ENCODE measurements around the gene MAP1B.

MAP1B gene

GRCh38 chr5:72107131-72107900, at the start of gene MAP1B:
Gene MAP1B, plus strand, starts transcription at chr5:72107475. Its CDS starts 57 bp downstream, at chr5:72107532.
- H3K4me1 ChIP-seq (ENCODE audit: control insufficient read depth in 5 of 5, insufficient read depth in 5 of 5, low read length in 5 of 5): peaks cover 2 to 42% (median 39%) of the 10 kb centered on the region in 5 donors
- peak within 1 kb of the TSS; percentile 80 to 92 (median 82) for H3K4me3 ChIP-seq (ENCODE audit: low read depth in 1 of 5, low read length in 5 of 5)
- H3K9ac ChIP-seq (ENCODE audit: low read length in 5 of 5): peak within 1 kb of the TSS; percentile 13 to 82 (median 59)
- H3K36me3 ChIP-seq (ENCODE audit: control insufficient read depth in 5 of 5, insufficient read depth in 5 of 5, low read length in 5 of 5): no peaks in the 10 kb centered on the region
- H3K27me3 ChIP-seq (ENCODE audit: control insufficient read depth in 5 of 5, insufficient read depth in 4 of 5, low read length in 5 of 5): peaks cover 0 to 4% (median 0%) of the 10 kb centered on the region in 5 donors
- H3K9me3 ChIP-seq (ENCODE audit: control insufficient read depth in 5 of 5, low read length in 5 of 5): peaks cover 0 to 3% (median 0%) of the 10 kb centered on the region in 5 donors
- H3K27ac ChIP-seq (ENCODE audit: low read depth, low read length): peak within 1 kb of the TSS; percentile 43

GRCh38 chr5:72057816-72058215, 49.5 kb upstream of the MAP1B start:
- Histone ChIP-seq H3K27ac (ENCODE audit: low read depth, low read length) (no peak overlapping the region), H3K4me3 (ENCODE audit: low read depth in 1 of 5, low read length in 5 of 5) (no peak overlapping the region), H3K4me1 (ENCODE audit: control insufficient read depth in 5 of 5, insufficient read depth in 5 of 5, low read length in 5 of 5) (no peaks in the 10 kb centered on the region), H3K9ac (ENCODE audit: low read length in 5 of 5) (no peak overlapping the region), H3K9me3 (ENCODE audit: control insufficient read depth in 5 of 5, low read length in 5 of 5) (no peaks in the 10 kb centered on the region), H3K36me3 (ENCODE audit: control insufficient read depth in 5 of 5, insufficient read depth in 5 of 5, low read length in 5 of 5) (no peaks in the 10 kb centered on the region), H3K27me3 (ENCODE audit: control insufficient read depth in 5 of 5, insufficient read depth in 4 of 5, low read length in 5 of 5) (peaks cover 0 to 5% (median 4%) of the 10 kb centered on the region in 5 donors)

- H3K4me3 ChIP-seq (ENCODE audit: low read depth in 1 of 5, low read length in 5 of 5): no peak overlapping the region
- H3K27ac ChIP-seq (ENCODE audit: low read depth, low read length): no peak overlapping the region
- H3K36me3 ChIP-seq (ENCODE audit: control insufficient read depth in 5 of 5, insufficient read depth in 5 of 5, low read length in 5 of 5): no peaks in the 10 kb centered on the region
- H3K9ac ChIP-seq (ENCODE audit: low read length in 5 of 5): no peak overlapping the region
- no peaks in the 10 kb centered on the region for H3K9me3 ChIP-seq (ENCODE audit: control insufficient read depth in 5 of 5, low read length in 5 of 5)
- peaks cover 0 to 4% (median 0%) of the 10 kb centered on the region in 5 donors for H3K27me3 ChIP-seq (ENCODE audit: control insufficient read depth in 5 of 5, insufficient read depth in 4 of 5, low read length in 5 of 5)
- no peaks in the 10 kb centered on the region for H3K4me1 ChIP-seq (ENCODE audit: control insufficient read depth in 5 of 5, insufficient read depth in 5 of 5, low read length in 5 of 5)
Observed at GRCh38 chr5:72063219-72063819, 44.0 kb upstream of the MAP1B start.

- no peak overlapping the region for H3K27ac ChIP-seq (ENCODE audit: low read depth, low read length)
- no peak overlapping the region for H3K9ac ChIP-seq (ENCODE audit: low read length in 5 of 5)
- H3K4me3 ChIP-seq (ENCODE audit: low read depth in 1 of 5, low read length in 5 of 5): no peak overlapping the region
- H3K27me3 ChIP-seq (ENCODE audit: control insufficient read depth in 5 of 5, insufficient read depth in 4 of 5, low read length in 5 of 5): peaks cover 0 to 4% (median 0%) of the 10 kb centered on the region in 5 donors
- H3K36me3 ChIP-seq (ENCODE audit: control insufficient read depth in 5 of 5, insufficient read depth in 5 of 5, low read length in 5 of 5): no peaks in the 10 kb centered on the region
- no peaks in the 10 kb centered on the region for H3K4me1 ChIP-seq (ENCODE audit: control insufficient read depth in 5 of 5, insufficient read depth in 5 of 5, low read length in 5 of 5)
- no peaks in the 10 kb centered on the region for H3K9me3 ChIP-seq (ENCODE audit: control insufficient read depth in 5 of 5, low read length in 5 of 5)
Observed at GRCh38 chr5:72064801-72065570, 42.3 kb upstream of the MAP1B start.

GRCh38 chr5:72065751-72066255, 41.5 kb upstream of the MAP1B start:
- H3K36me3 ChIP-seq (ENCODE audit: control insufficient read depth in 5 of 5, insufficient read depth in 5 of 5, low read length in 5 of 5): no peaks in the 10 kb centered on the region
- H3K9ac ChIP-seq (ENCODE audit: low read length in 5 of 5): no peak overlapping the region

GRCh38 chr5:72066705-72067107, 40.6 kb upstream of the MAP1B start:
- no peaks in the 10 kb centered on the region for H3K36me3 ChIP-seq (ENCODE audit: control insufficient read depth in 5 of 5, insufficient read depth in 5 of 5, low read length in 5 of 5)
- no peak overlapping the region for H3K4me3 ChIP-seq (ENCODE audit: low read depth in 1 of 5, low read length in 5 of 5)
- H3K9me3 ChIP-seq (ENCODE audit: control insufficient read depth in 5 of 5, low read length in 5 of 5): no peaks in the 10 kb centered on the region
- H3K27ac ChIP-seq (ENCODE audit: low read depth, low read length): no peak overlapping the region
- peaks cover 0 to 4% (median 0%) of the 10 kb centered on the region in 5 donors for H3K27me3 ChIP-seq (ENCODE audit: control insufficient read depth in 5 of 5, insufficient read depth in 4 of 5, low read length in 5 of 5)
- H3K4me1 ChIP-seq (ENCODE audit: control insufficient read depth in 5 of 5, insufficient read depth in 5 of 5, low read length in 5 of 5): no peaks in the 10 kb centered on the region
- no peak overlapping the region for H3K9ac ChIP-seq (ENCODE audit: low read length in 5 of 5)

More at GRCh38 chr5:72065751-72066255, 41.5 kb upstream of the MAP1B start:
- Histone ChIP-seq H3K27me3 (ENCODE audit: control insufficient read depth in 5 of 5, insufficient read depth in 4 of 5, low read length in 5 of 5) (peaks cover 0 to 4% (median 0%) of the 10 kb centered on the region in 5 donors), H3K9me3 (ENCODE audit: control insufficient read depth in 5 of 5, low read length in 5 of 5) (no peaks in the 10 kb centered on the region), H3K4me1 (ENCODE audit: control insufficient read depth in 5 of 5, insufficient read depth in 5 of 5, low read length in 5 of 5) (no peaks in the 10 kb centered on the region), H3K4me3 (ENCODE audit: low read depth in 1 of 5, low read length in 5 of 5) (no peak overlapping the region), H3K27ac (ENCODE audit: low read depth, low read length) (no peak overlapping the region)

- Histone ChIP-seq H3K27me3 (ENCODE audit: control insufficient read depth in 5 of 5, insufficient read depth in 4 of 5, low read length in 5 of 5) (peaks cover 0 to 4% (median 0%) of the 10 kb centered on the region in 5 donors), H3K9me3 (ENCODE audit: control insufficient read depth in 5 of 5, low read length in 5 of 5) (no peaks in the 10 kb centered on the region), H3K36me3 (ENCODE audit: control insufficient read depth in 5 of 5, insufficient read depth in 5 of 5, low read length in 5 of 5) (no peaks in the 10 kb centered on the region), H3K4me1 (ENCODE audit: control insufficient read depth in 5 of 5, insufficient read depth in 5 of 5, low read length in 5 of 5) (no peaks in the 10 kb centered on the region), H3K9ac (ENCODE audit: low read length in 5 of 5) (no peak overlapping the region), H3K4me3 (ENCODE audit: low read depth in 1 of 5, low read length in 5 of 5) (no peak overlapping the region), H3K27ac (ENCODE audit: low read depth, low read length) (no peak overlapping the region)
Observed at GRCh38 chr5:72067682-72068470, 39.4 kb upstream of the MAP1B start.

- Histone ChIP-seq H3K9me3 (ENCODE audit: control insufficient read depth in 5 of 5, low read length in 5 of 5) (no peaks in the 10 kb centered on the region), H3K9ac (ENCODE audit: low read length in 5 of 5) (no peak overlapping the region), H3K27ac (ENCODE audit: low read depth, low read length) (no peak overlapping the region), H3K36me3 (ENCODE audit: control insufficient read depth in 5 of 5, insufficient read depth in 5 of 5, low read length in 5 of 5) (no peaks in the 10 kb centered on the region), H3K4me1 (ENCODE audit: control insufficient read depth in 5 of 5, insufficient read depth in 5 of 5, low read length in 5 of 5) (no peaks in the 10 kb centered on the region), H3K27me3 (ENCODE audit: control insufficient read depth in 5 of 5, insufficient read depth in 4 of 5, low read length in 5 of 5) (peaks cover 0 to 4% (median 0%) of the 10 kb centered on the region in 5 donors), H3K4me3 (ENCODE audit: low read depth in 1 of 5, low read length in 5 of 5) (no peak overlapping the region)
Observed at GRCh38 chr5:72070529-72070928, 36.7 kb upstream of the MAP1B start.

- Histone ChIP-seq H3K4me1 (ENCODE audit: control insufficient read depth in 5 of 5, insufficient read depth in 5 of 5, low read length in 5 of 5) (no peaks in the 10 kb centered on the region), H3K9ac (ENCODE audit: low read length in 5 of 5) (no peak overlapping the region), H3K36me3 (ENCODE audit: control insufficient read depth in 5 of 5, insufficient read depth in 5 of 5, low read length in 5 of 5) (no peaks in the 10 kb centered on the region)
Observed at GRCh38 chr5:72071906-72072305, 35.4 kb upstream of the MAP1B start.

More at GRCh38 chr5:72071906-72072305, 35.4 kb upstream of the MAP1B start:
- H3K4me3 ChIP-seq (ENCODE audit: low read depth in 1 of 5, low read length in 5 of 5): no peak overlapping the region
- no peaks in the 10 kb centered on the region for H3K9me3 ChIP-seq (ENCODE audit: control insufficient read depth in 5 of 5, low read length in 5 of 5)
- H3K27ac ChIP-seq (ENCODE audit: low read depth, low read length): no peak overlapping the region
- H3K27me3 ChIP-seq (ENCODE audit: control insufficient read depth in 5 of 5, insufficient read depth in 4 of 5, low read length in 5 of 5): no peaks in the 10 kb centered on the region
